ENCODE data around the gene RNU1-2.
"Not testable (repeated sequence)": the region's sequence is repeated elsewhere in the genome, so short reads cannot be mapped to it uniquely, and the experiment has no call there.

Gene RNU1-2

GRCh38 chr1:16888860-16889816 lies 6.6 kb upstream of the RNU1-2 start:
- in situ Hi-C loops (cut with HindIII; ENCODE audit: low sequenced_read_pairs) = no loop called here

DNA sequence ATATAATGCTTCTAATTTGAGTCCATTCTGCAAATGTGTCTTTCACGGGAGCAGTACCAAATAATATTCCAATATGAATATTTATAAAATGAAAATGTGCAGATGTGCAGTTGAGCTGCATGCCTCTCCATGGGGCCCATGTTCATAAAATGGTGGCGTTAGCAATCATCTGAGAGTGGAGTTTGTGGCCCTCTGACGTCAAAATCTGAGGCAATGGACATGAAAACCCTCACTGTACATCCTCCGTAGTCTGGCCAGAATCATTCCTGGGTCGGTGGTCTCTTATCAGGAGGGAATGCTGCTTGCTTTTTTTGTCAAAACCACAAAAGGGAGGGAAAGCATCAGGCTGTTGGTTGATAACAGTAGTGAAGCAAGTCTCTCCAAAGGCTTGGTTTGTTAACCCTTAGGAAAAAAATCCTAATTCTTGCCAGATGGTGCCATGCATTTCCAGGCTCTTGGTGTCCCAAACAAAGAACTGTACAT lies 5.2 kb upstream of the RNU1-2 start:
- in situ Hi-C loops (cut with HindIII; ENCODE audit: low sequenced_read_pairs) = not testable (repeated sequence)

DNA sequence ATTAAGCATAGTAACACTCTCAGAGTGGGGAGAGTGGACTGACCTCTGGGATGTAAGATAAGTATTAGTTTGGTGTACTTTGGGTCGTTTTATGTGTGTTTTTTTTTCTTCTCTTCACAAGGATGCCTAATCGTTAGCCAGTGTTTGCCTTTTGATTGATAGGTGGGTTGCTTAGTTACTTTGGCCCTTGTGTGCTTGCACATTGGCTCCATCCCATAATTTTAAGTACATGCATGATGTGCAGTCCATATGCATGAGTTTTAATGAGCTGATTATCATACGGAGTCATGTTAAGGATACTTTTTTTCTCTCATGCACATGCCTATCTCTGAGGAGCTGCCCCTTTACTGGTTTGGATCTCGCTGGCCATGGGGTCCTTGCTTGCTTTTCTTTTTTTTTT lies 4.7 kb upstream of the RNU1-2 start:
- in situ Hi-C loops (cut with HindIII; ENCODE audit: low sequenced_read_pairs) = not testable (repeated sequence)

GRCh38 chr1:16892978-16893525 lies 2.7 kb upstream of the RNU1-2 start:
- in situ Hi-C loops (cut with HindIII; ENCODE audit: low sequenced_read_pairs) = not testable (repeated sequence)

GRCh38 chr1:16893796-16894195 lies 2.0 kb upstream of the RNU1-2 start:
- in situ Hi-C loops (cut with HindIII; ENCODE audit: low sequenced_read_pairs) = not testable (repeated sequence)

- in situ Hi-C loops (cut with HindIII; ENCODE audit: low sequenced_read_pairs) = not testable (repeated sequence)
Observed at GRCh38 chr1:16894338-16894737, 1.4 kb upstream of the RNU1-2 start.

- in situ Hi-C loops (cut with HindIII; ENCODE audit: low sequenced_read_pairs) = not testable (repeated sequence)
Observed at GRCh38 chr1:16895233-16895597, 565 bp upstream of the RNU1-2 start.

GRCh38 chr1:16896316-16897055 lies 706 bp downstream of the RNU1-2 start:
- in situ Hi-C loops (cut with HindIII; ENCODE audit: low sequenced_read_pairs) = not testable (repeated sequence)

DNA sequence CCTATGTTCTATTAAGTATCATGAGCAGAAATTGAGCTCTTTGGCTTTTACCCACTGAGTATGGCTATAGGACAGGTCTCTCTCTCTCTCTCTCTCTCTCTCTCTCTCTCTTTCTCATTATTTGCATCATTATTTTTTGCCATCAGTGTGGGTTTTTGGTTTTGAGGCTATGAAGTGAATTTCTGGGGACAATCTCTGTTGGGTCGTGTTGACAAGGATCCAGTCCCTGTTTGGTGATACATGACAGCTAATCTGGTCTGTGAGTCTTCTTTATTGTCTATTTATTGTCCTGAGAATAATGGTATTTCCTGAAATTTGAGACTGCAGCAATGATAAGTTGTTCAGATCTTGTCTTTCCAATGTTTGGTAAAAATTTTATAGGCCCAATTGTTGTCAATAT lies 1.9 kb downstream of the RNU1-2 start:
- in situ Hi-C loops (cut with HindIII; ENCODE audit: low sequenced_read_pairs) = not testable (repeated sequence)

GRCh38 chr1:16898298-16898697 lies 2.5 kb downstream of the RNU1-2 start:
- in situ Hi-C loops (cut with HindIII; ENCODE audit: low sequenced_read_pairs) = not testable (repeated sequence)

DNA sequence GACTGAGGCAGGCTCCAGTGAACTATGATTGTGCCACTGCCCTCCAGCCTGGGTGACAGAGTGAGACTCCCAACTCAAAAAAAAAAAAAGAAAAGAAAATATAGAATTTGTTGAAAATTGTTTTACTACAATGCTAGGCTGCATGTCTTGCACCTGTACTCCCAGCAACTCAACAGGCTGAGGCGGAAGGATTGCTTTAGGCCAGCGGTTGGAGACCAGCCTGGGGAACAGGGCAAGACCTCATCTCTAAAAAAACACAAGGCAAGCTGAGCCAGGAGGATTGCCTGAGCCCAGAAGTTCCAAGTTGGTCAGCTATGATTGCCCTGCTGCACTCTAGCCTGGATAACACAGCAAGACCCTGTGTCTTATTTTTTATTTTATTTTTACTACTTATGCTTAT lies 3.2 kb downstream of the RNU1-2 start:
- in situ Hi-C loops (cut with HindIII; ENCODE audit: low sequenced_read_pairs) = not testable (repeated sequence)

DNA sequence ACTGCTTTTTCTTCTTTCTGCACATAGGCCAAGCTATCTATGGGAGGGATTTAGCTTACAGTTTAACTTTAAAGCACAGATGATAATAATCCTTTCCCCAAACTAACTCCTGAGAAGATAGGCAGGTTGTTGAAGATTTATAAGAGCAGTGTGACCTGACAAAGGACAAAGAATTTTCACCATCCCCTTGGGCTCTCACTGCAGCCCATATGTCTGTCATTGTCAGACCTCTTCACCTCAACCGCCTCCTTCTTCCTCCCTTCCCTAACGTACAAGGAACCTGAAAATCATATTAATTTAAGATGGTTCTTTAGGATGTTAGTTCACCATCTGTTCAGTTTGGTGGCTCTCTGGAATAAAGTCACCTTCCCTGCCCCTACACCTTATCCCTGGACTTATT lies 5.0 kb downstream of the RNU1-2 start:
- in situ Hi-C loops (cut with HindIII; ENCODE audit: low sequenced_read_pairs) = no loop called here

GRCh38 chr1:16901371-16901770 lies 5.6 kb downstream of the RNU1-2 start:
- in situ Hi-C loops (cut with HindIII; ENCODE audit: low sequenced_read_pairs) = not testable (repeated sequence)

GRCh38 chr1:16903054-16903453 lies 7.3 kb downstream of the RNU1-2 start:
- in situ Hi-C loops (cut with HindIII; ENCODE audit: low sequenced_read_pairs) = no loop called here

DNA sequence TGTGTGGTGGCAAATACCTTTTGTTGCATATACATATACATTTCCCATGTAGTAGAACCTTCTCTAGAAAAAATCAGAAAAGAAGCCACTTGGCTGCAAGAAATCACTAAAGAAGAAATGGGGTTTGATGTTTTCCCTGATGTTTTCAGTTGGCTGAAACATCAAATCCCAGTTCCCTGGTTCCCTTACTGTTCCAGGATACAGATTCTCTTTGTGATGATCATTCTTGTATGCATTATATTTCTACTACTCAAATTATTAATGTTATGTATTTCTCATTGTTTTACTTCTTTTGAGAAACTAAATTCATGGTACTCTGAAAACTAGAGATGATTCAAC lies 7.6 kb downstream of the RNU1-2 start:
- in situ Hi-C loops (cut with HindIII; ENCODE audit: low sequenced_read_pairs) = no loop called here

- in situ Hi-C loops (cut with HindIII; ENCODE audit: low sequenced_read_pairs) = no loop called here
Observed at GRCh38 chr1:16904560-16905109, 8.9 kb downstream of the RNU1-2 start.

- in situ Hi-C loops (cut with HindIII; ENCODE audit: low sequenced_read_pairs) = no loop called here
Observed at GRCh38 chr1:16905110-16905867, 9.5 kb downstream of the RNU1-2 start.

DNA sequence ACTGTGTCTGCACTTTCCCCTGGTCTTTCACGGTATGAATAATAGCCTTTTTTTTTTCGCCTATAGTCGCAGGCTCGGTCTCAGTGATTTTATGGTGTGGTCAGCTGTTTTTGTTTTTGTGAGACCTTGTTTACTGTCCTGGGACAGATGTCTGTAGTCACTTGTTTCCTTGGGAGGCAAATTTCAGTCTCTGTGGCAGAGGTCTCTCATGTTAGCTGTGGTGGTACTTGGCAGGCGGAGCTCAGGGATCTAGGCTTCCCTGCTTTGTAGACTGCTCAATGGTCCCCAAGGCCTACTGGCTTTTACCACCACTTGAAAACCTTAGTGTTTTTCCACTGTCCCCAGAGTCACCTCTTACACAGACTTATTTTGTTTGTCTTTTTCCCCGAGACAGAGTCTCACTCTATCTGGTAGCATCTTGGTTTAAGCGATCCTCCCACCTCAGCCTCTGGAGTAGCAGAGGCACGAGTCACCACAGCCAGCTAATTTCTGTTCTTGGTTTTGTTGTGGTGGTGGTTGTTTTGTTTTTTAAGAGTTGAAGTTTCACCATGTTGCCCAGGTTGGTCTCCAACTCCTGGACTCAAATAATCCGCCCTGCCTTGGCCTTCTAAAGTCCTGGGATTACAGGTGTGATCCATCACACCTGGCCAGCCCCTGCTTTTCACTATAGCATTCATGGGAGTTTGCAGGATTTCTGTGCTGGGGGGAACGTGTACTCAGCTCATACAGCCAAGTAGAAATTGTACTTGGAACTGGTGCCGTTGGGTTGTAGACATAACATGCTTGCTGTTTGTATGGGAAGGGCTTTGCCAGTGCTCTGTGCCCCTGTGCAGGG lies 10.3 kb downstream of the RNU1-2 start:
- in situ Hi-C loops (cut with HindIII; ENCODE audit: low sequenced_read_pairs) = no loop called here

DNA sequence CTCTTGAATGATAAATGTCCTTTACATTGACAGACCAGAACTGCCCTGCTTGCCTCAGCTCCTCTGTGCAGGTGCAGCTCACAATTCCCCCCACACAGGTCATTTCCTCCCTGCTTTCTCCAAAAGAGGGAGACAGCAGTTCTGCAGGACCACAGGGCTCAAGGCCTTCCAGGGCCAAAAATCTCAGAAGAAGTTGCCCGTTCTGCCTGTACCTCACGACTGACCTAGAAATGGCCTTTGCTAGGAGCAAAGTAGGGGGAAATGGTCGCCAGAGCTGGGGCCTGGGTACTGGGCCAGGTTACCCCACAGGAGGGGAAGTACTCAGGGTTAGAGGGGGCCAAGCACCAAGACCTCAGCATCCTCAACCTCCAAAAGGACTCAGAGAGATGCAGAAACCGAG lies 11.1 kb downstream of the RNU1-2 start:
- in situ Hi-C loops (cut with HindIII; ENCODE audit: low sequenced_read_pairs) = no loop called here

All from DLD1 (cell line).